Smooth muscle cell of the brain vasculature (primary cell): Measurements from ENCODE around the gene RPS6KA1.
"Not testable (repeated sequence)": the region's sequence is repeated elsewhere in the genome, so short reads cannot be mapped to it uniquely, and the experiment has no call there.

Source experiments
- DNase-seq: peaks from one replicate; pipeline ENCODE4 v3.0.0-alpha.2; 2012; ENCODE audit warnings: low read depth, low spot score

The RPS6KA1 gene

DNA sequence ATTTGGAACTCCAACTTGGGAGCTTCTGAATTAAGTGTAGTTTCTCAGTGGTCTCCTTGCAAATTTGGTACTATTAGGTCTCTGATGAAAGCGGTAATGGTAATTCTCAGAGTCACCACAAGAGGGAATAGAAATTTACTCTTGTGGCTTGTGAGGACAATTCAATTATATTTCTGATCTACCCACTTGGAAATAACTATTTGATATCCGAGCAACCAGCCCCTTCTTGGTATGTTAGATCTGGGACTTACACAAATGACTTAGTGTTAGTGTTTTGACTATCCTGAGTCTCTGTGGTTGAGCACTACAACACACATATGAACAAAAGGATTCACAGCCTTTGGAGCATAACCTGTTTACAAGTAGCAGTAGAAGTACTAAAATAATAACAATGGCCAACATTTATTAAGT, 68.1 kb downstream of the RPS6KA1 start:
- no peak for DNase-seq

DNA sequence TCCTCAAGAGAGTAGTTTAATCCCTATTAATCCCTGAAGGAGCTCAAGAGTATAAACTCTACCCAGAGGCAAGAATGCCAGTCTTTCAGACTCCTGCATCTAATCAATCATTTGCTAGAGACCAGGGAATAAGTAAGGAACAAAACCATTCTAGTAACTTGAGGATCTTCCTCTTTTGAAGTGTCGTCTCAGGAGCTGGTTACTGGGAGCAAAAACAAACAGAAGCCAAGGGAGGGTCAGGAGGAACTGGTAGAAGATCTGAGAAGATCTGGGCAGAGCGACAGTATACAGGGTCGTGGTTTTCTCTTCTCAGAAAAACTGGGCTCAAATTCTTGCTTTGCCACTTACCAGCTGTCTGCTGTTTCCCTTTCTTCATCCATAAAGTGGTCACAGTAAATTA, 69.3 kb downstream of the RPS6KA1 start:
- no peak for DNase-seq

GRCh38 chr1:26602378-26602959, 72.9 kb downstream of the RPS6KA1 start:
- DNase-seq: no peak

DNA sequence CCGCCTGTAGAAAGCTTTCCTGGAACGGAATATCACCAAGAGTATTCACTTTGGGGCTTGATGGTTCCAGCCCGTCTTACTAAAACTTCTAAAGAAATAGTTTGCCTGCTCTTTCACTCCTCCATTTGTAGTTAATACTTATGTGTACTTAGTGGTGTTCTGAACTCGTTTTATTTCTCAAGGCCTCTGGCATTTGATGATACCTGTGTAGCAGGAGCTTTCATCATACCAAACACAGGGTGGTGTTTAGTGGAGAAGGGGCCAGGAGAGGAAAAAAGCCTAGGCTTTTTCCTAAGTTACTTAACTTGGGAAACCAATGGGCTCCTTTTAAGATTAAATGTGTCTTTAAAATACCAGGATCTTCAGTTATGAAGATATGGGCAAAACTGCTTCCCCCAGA, 74.3 kb downstream of the RPS6KA1 start:
- no peak for DNase-seq

DNA sequence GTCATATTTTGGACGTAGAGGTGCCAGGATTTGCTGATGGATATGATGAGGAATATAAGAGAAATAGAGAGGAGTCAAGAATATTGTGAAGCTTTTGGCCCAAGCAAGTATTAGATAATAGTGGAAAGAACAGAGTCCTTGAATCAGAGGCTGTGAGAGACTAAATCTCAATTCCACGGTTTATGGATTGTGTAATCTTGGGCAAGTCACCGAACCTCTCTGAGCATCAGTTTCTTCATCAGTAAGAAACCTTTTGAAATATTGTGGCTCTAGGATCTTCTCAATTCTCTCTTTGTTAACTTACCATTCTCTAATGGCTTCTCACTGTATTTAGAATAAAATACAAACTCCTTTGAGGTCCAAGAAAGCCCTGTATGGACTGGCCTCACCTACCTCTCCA, 77.6 kb downstream of the RPS6KA1 start:
- no peak for DNase-seq

- no peak for DNase-seq
These were observed 79.3 kb downstream of the RPS6KA1 start for GRCh38 chr1:26608895-26609294.

GRCh38 chr1:26610781-26611180, 81.2 kb downstream of the RPS6KA1 start:
- DNase-seq: no peak

DNA sequence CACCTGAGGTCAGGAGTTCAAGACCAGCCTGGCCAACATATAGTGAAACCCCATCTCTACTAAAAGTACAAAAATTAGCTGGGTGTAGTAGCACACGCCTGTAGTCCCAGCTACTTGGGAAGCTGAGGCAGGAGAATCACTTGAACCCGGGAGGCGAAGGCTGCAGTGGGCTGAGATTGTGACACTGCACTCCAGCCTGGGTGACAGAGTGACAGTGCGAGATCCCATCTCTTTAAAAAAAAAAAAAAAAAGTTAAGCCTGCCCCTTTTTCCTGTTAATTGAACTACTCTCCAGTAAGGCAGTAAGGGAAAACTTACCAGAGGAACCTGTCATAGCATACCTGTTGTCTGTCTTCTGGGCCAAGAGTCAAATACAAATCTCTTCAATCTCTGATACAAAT, 83.1 kb downstream of the RPS6KA1 start:
- DNase-seq: not testable (repeated sequence)

GRCh38 chr1:26614655-26615411, 85.3 kb downstream of the RPS6KA1 start:
- DNase-seq: no peak

DNA sequence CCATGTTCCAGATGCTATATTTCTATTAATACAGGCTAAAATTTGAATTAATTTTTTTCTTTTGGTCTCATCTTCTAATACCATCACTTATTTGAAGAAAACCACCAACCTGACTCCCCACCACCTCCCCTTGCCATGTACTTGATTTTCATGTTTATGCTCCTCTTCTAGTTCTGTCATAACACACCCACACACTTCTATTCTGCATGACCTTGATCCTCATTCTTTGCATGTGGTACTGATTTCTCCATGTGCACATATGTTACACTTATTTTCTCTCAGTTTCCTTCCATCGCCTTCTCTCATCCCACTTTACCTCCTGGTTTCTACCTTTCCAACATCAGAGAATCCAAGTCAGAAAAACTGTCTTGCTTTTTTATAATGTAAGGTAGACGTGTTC, 87.3 kb downstream of the RPS6KA1 start:
- no peak for DNase-seq

- no peak for DNase-seq
These were observed 89.0 kb downstream of the RPS6KA1 start for GRCh38 chr1:26618561-26618960.
